NT2/D1 (cell line): ENCODE measurements around the gene PCSK2.

ENCODE experiments used
- SUZ12 ChIP-seq: IDR thresholded peaks from 2 replicates; pipeline ENCODE4 v1.6.1; 2011; ENCODE audit not compliant: insufficient read length, insufficient read depth; ENCODE audit errors: extremely low read depth
- YY1 ChIP-seq: IDR thresholded peaks from 2 replicates; pipeline ENCODE4 v1.6.1; 2011; ENCODE audit not compliant: insufficient read length, insufficient read depth

DNA sequence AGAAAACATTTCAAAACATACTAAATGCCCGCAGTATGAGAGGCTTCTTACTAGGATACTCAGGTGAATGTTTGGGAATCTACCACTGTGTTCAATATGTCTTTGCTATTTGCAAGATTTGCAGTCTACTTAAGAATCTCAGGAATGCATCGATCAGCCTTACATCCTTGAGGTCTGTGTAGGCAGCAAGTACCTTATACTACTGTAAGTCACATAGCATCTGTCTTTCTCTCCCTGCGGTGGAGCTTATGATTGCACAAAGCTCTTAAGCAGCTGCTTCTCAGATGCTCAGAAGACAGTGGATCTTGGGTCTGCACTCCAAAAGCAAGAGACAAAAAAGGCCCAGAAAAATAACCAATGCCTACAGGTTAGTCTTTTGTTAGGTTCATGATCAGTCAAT lies 21.4 kb downstream of the PCSK2 start:
- TF ChIP-seq SUZ12 (no peak), YY1 (no peak)
